Vagina (tissue), 2 donors: Measurements from ENCODE around the gene TNS3. TPM values are rescaled to one million over a fixed set of nuclear protein-coding genes. Genes with fewer than 3 reads are reported as not detected.

ENCODE experiments used
- DNase-seq, 2 donors: peaks; one replicate each; pipeline ENCODE4 v3.0.0-alpha.2; 2017; ENCODE audit errors: extremely low spot score in 2 of 2
- H3K27ac ChIP-seq: fragments of 200-600 bp; sonication (generic); one replicate; pipeline ENCODE4 v1.5.1; 2019
- H3K27me3 ChIP-seq: fragments of 200-600 bp; sonication (generic); one replicate; pipeline ENCODE4 v1.5.1; 2019
- H3K36me3 ChIP-seq, 2 donors: fragments of 200-600 bp; sonication (generic); one replicate each; pipeline ENCODE4 v1.5.1; 2017 to 2019
- H3K4me1 ChIP-seq: fragments of 200-600 bp; sonication (generic); one replicate; pipeline ENCODE4 v1.5.1; 2019
- H3K4me3 ChIP-seq, 2 donors: fragments of 200-600 bp; sonication (generic); 1 replicate in 1 of 2; 2 replicates in 1 of 2; pipeline ENCODE4 v1.5.1; 2016 to 2019
- H3K9me3 ChIP-seq: fragments of 200-600 bp; sonication (generic); one replicate; pipeline ENCODE4 v1.5.1; 2019
- CTCF ChIP-seq, 3 experiments: fragments of 450-650 bp in 2 of 3; fragments of 200-600 bp in 1 of 3; sonication (generic) in 1 of 3; IDR thresholded peaks; one replicate each; pipeline ENCODE4 v1.5.1; 2017 to 2019; ENCODE audit warnings: antibody characterized with exemption in 3 of 3, mild to moderate bottlenecking in 2 of 3, moderate library complexity in 2 of 3
- POLR2A ChIP-seq, 2 donors: fragments of 450-650 bp; IDR thresholded peaks; one replicate each; pipeline ENCODE4 v1.6.1; 2017; ENCODE audit warnings: antibody characterized with exemption in 2 of 2, mild to moderate bottlenecking in 2 of 2, moderate library complexity in 2 of 2
- POLR2AphosphoS5 ChIP-seq, 2 donors: sonication (generic); formaldehyde crosslinking; IDR thresholded peaks; one replicate each; pipeline ENCODE4 v1.9.0; 2017; ENCODE audit warnings: antibody characterized with exemption in 2 of 2, mild to moderate bottlenecking in 2 of 2, low read depth in 1 of 2; ENCODE audit not compliant: insufficient read depth in 1 of 2
- intact Hi-C: fragments of 100-400 bp; cut with DNase I; formaldehyde crosslinking; loops from one replicate; pipeline ENCODE4 v1.15.1; 2023
- total RNA-seq: library from RNA; depleted of rRNA; stranded (reverse); fragments of >200 nt; gene quantifications from one replicate; pipeline ENCODE4 v1.2.3, GENCODE V29; 2016

Gene TNS3
- total RNA-seq, 1 donor from 2014 or later, result 36.8 TPM

- H3K4me1 ChIP-seq, result no peaks in the 10 kb centered on the region
- intact Hi-C loops, result no loop called here
- H3K27ac ChIP-seq, result no peak overlapping the region
- no peak overlapping the region for H3K4me3 ChIP-seq
- no peaks in the 10 kb centered on the region for H3K27me3 ChIP-seq
- no peaks in the 10 kb centered on the region for H3K9me3 ChIP-seq
- TF ChIP-seq POLR2AphosphoS5 (IDR thresholded peaks at IDR 0.05; ENCODE audit: insufficient read depth in 1 of 2, low read depth in 1 of 2) (no peak), POLR2A (IDR thresholded peaks at IDR 0.05) (no peak), CTCF (IDR thresholded peaks at IDR 0.05) (no peak)
- peak; percentile 70 to 81 for DNase-seq
- peaks cover 0 to 17% of the 10 kb centered on the region in 2 donors for H3K36me3 ChIP-seq
Measured at GRCh38 chr7:47304727-47305719, 276.9 kb downstream of the TNS3 start.

DNA sequence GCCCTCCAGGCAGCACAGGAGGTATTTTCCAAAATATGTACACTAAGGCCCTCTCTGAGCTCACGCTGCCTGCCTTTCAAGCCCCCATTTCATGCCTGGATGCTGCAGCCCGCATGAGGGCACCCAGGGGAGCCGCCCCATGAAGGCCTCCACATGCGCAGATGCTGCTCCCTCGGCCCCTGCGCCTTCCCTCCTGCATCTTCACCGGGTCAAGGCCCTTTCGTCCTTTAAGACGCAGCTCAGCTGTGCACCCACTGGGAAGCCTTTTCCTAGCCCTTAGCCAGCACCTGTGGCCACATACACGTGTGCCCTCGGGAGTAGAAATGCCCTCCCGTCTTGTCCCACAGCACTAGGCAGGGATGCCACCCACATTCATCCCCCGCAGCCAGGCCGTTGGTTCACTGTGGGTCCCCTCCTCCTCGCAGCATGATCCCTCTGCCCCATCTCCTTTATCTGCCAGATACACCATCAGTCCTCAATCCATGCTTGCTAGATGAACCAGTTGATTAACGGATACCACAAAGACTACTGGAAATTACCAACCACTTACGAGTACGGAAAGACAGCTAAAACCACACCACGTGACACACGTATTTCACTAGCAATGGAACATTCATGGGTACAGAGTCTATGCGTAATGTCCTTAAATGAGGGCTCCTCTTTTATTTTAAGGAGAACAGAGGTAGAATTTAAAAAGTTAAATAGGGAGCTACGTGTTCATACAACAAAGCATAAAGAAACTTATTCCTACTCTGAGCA lies 278.0 kb downstream of the TNS3 start:
- Histone ChIP-seq H3K27me3 (no peaks in the 10 kb centered on the region), H3K36me3 (peaks cover 0 to 17% of the 10 kb centered on the region in 2 donors), H3K9me3 (no peaks in the 10 kb centered on the region), H3K4me1 (no peaks in the 10 kb centered on the region), H3K27ac (no peak overlapping the region), H3K4me3 (no peak overlapping the region)
- TF ChIP-seq POLR2A (IDR thresholded peaks at IDR 0.05) (no peak), CTCF (IDR thresholded peaks at IDR 0.05) (no peak), POLR2AphosphoS5 (IDR thresholded peaks at IDR 0.05; ENCODE audit: insufficient read depth in 1 of 2, low read depth in 1 of 2) (no peak)
- DNase-seq, result peak; percentile 70 to 71
- intact Hi-C loops, result no loop called here

DNA sequence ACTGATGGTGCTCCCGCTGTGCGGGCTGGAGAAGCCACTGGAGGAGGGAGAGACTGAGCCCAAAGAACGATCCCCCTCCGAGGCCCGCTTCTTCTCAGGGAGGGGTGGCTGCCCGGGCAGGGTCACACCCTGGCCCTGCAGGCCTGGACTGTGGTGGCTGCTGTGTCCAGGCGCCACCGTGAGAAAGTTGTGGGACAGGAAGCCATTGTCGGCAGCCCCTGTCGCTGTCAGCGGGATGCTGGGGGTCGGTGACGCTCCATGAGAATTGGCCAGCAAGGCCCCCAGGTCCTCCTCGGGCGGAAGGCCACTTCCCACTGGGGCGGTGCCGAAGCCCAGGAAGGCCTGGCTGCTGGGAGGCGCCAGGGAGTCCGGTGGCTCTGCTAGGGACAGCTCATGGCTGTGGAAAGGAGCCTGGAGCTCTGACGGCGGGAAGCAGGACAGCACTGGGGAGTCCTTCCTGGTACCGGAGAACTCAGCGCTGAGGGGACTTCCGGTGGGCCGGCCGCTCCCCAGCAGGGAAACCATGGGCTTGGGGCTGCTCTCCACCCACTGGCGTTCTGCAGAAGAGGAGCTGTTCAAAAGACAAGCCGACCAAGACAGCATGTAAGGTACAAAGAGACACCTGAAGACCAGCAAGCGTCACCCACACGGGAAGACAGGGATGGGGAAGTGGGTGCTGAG lies 278.8 kb downstream of the TNS3 start:
- intact Hi-C loops, result no loop called here
- no peak overlapping the region for H3K4me3 ChIP-seq
- TF ChIP-seq POLR2A (IDR thresholded peaks at IDR 0.05), result no peak
- no peak for TF ChIP-seq POLR2AphosphoS5 (IDR thresholded peaks at IDR 0.05; ENCODE audit: insufficient read depth in 1 of 2, low read depth in 1 of 2)
- TF ChIP-seq CTCF (IDR thresholded peaks at IDR 0.05), result no peak
- H3K4me1 ChIP-seq, result no peaks in the 10 kb centered on the region
- peak; percentile 61 to 83 for DNase-seq
- no peaks in the 10 kb centered on the region for H3K9me3 ChIP-seq
- H3K27me3 ChIP-seq, result no peaks in the 10 kb centered on the region
- no peak overlapping the region for H3K27ac ChIP-seq
- H3K36me3 ChIP-seq, result peaks cover 0 to 17% of the 10 kb centered on the region in 2 donors

GRCh38 chr7:47302560-47302959 lies 279.4 kb downstream of the TNS3 start:
- intact Hi-C loops, result no loop called here
- H3K36me3 ChIP-seq, result peaks cover 0 to 17% of the 10 kb centered on the region in 2 donors
- H3K4me3 ChIP-seq, result no peak overlapping the region
- H3K27me3 ChIP-seq, result no peaks in the 10 kb centered on the region
- no peaks in the 10 kb centered on the region for H3K9me3 ChIP-seq
- no peak overlapping the region for H3K27ac ChIP-seq
- no peaks in the 10 kb centered on the region for H3K4me1 ChIP-seq
- DNase-seq, result peak in 1 of 2 donors; percentile 71
- TF ChIP-seq POLR2AphosphoS5 (IDR thresholded peaks at IDR 0.05; ENCODE audit: insufficient read depth in 1 of 2, low read depth in 1 of 2) (no peak), CTCF (IDR thresholded peaks at IDR 0.05) (no peak), POLR2A (IDR thresholded peaks at IDR 0.05) (no peak)
